ENCODE results near the gene KCNJ2. TPM values are rescaled to one million over a fixed set of nuclear protein-coding genes. Genes with fewer than 3 reads are reported as not detected.

Gene KCNJ2
- total RNA-seq, 1 donor from 2014 or later = 0.47 TPM

- no peak overlapping the region for H3K4me3 Mint-ChIP-seq
- DNase-seq (ENCODE audit: low read depth, low spot score) = no peak
- H3K27me3 Mint-ChIP-seq (ENCODE audit: low read depth) = no peaks in the 10 kb centered on the region
- peaks cover 21% of the 10 kb centered on the region for H3K4me1 Mint-ChIP-seq
- H3K27ac Mint-ChIP-seq (ENCODE audit: unreplicated experiment) = no peak overlapping the region
- no peak for TF ChIP-seq CTCF (conservative IDR thresholded peaks at IDR 0.05)
- H3K9me3 Mint-ChIP-seq = peaks cover 4% of the 10 kb centered on the region
- H3K36me3 Mint-ChIP-seq (ENCODE audit: low read depth) = peaks cover 4% of the 10 kb centered on the region
Observed at GRCh38 chr17:70208080-70208794, 38.9 kb downstream of the KCNJ2 start.

DNA sequence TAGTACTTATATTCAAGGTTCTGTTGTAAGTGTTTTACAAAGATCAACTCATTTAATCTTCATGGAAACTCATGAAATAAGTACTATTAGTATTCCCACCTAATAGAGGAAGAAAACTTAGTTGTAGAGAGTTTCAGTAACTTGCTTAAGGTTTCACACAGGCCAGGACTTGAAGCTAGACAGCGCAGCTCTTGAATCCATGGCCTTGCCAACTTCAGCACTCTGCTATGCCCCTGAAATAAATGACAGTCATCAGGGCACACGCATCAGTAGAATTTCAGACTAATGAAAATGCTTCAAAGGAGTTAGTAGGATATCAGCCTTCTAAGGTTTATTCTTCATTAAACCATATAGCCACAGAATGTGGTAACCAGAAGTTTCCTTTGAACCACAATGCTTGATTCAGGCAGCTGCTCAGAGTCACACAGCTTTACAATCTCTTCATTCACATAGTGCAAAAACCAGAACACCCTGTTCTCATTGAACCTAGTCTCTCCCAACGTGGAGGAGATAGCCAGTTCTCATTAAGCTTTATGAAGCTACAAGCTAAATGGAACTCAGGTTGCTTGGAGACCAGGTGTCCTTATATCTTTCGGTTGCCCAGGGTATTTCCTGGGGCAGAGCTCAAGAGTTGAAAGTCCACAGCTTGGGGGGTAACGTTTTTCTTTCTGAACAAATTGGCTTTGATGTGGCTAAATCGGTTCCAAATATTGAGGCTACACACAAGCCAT, 39.7 kb downstream of the KCNJ2 start:
- H3K27me3 Mint-ChIP-seq (ENCODE audit: low read depth) = no peaks in the 10 kb centered on the region
- no peak overlapping the region for H3K27ac Mint-ChIP-seq (ENCODE audit: unreplicated experiment)
- H3K36me3 Mint-ChIP-seq (ENCODE audit: low read depth) = peaks cover 5% of the 10 kb centered on the region
- peaks cover 6% of the 10 kb centered on the region for H3K9me3 Mint-ChIP-seq
- TF ChIP-seq CTCF (conservative IDR thresholded peaks at IDR 0.05) = no peak
- no peak overlapping the region for H3K4me3 Mint-ChIP-seq
- no peak for DNase-seq (ENCODE audit: low read depth, low spot score)
- H3K4me1 Mint-ChIP-seq = peaks cover 21% of the 10 kb centered on the region

- Mint-ChIP-seq H3K9me3 (peaks cover 6% of the 10 kb centered on the region), H3K27ac (ENCODE audit: unreplicated experiment) (no peak overlapping the region), H3K36me3 (ENCODE audit: low read depth) (peaks cover 5% of the 10 kb centered on the region), H3K27me3 (ENCODE audit: low read depth) (no peaks in the 10 kb centered on the region), H3K4me1 (peaks cover 8% of the 10 kb centered on the region), H3K4me3 (no peak overlapping the region)
- no peak for TF ChIP-seq CTCF (conservative IDR thresholded peaks at IDR 0.05)
- no peak for DNase-seq (ENCODE audit: low read depth, low spot score)
Observed at GRCh38 chr17:70215656-70216055, 46.3 kb downstream of the KCNJ2 start.

DNA sequence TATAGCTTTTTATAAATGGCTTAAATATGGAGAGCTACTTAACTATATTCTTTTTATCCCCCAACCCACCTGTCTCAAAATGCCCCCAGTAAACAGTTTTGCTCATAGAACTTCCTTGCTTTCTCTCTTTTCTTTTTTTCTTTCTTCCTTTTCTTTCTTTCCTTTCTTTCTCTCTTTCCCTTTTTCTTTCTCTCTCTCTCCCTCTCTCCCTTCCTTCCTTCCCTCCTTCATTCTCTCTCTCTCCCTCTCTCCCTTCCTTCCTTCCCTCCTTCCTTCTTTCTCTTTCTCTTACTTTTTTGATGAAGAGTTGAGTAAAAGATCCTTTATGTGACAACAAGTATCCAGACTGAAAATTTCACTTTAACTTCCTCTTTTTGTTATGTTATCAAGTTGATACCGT, 48.2 kb downstream of the KCNJ2 start:
- Mint-ChIP-seq H3K9me3 (peaks cover 6% of the 10 kb centered on the region), H3K27me3 (ENCODE audit: low read depth) (no peaks in the 10 kb centered on the region)
- TF ChIP-seq CTCF (conservative IDR thresholded peaks at IDR 0.05) = no peak

DNA sequence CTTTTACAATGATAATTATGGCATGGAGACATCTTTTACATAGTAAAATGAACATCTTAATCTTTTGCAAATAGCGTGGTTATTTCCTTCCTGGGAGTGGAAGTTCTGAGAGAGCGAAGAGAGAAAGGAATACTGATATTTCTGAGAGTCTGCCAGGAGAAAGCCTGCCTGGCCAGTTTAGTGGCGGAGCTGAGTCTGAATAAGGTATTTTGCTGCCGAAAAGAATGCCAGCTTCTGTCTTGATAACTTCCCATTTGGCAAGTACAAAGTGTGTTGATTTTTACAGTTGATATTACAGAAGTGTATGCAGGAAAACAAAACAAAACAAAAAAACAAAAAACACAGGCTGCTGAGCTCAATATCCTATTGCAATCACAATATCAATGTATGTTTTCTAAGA, 55.9 kb downstream of the KCNJ2 start:
- Mint-ChIP-seq H3K9me3 (no peaks in the 10 kb centered on the region), H3K4me3 (no peak overlapping the region), H3K27me3 (ENCODE audit: low read depth) (no peaks in the 10 kb centered on the region), H3K27ac (ENCODE audit: unreplicated experiment) (no peak overlapping the region), H3K4me1 (no peaks in the 10 kb centered on the region), H3K36me3 (ENCODE audit: low read depth) (no peaks in the 10 kb centered on the region)
- DNase-seq (ENCODE audit: low read depth, low spot score) = no peak
- TF ChIP-seq CTCF (conservative IDR thresholded peaks at IDR 0.05) = no peak

More for the DNA sequence above, 48.2 kb downstream of the KCNJ2 start:
- H3K27ac Mint-ChIP-seq (ENCODE audit: unreplicated experiment) = no peak overlapping the region
- H3K4me1 Mint-ChIP-seq = peaks cover 8% of the 10 kb centered on the region
- no peak overlapping the region for H3K4me3 Mint-ChIP-seq
- DNase-seq (ENCODE audit: low read depth, low spot score) = no peak
- peaks cover 5% of the 10 kb centered on the region for H3K36me3 Mint-ChIP-seq (ENCODE audit: low read depth)

Other genes starting within 250 kb of the KCNJ2 start
- 0.12 and 0.25 TPM in 2 replicates for gene KCNJ16, start 94.3 kb upstream of the KCNJ2 start, total RNA-seq

All from neural crest cell (in vitro differentiated cells).